HG03039 (cell line): ENCODE data around the gene ICAM4.
"Not testable (repeated sequence)": the region's sequence is repeated elsewhere in the genome, so short reads cannot be mapped to it uniquely, and the experiment has no call there.

ENCODE experiments used
- ATAC-seq: cut with Tn5 transposase; IDR thresholded peaks from one replicate; pipeline ENCODE4 v1.9.1; 2021; ENCODE audit warnings: mild to moderate bottlenecking, moderate library complexity; ENCODE audit not compliant: unreplicated experiment

ICAM4 gene

DNA sequence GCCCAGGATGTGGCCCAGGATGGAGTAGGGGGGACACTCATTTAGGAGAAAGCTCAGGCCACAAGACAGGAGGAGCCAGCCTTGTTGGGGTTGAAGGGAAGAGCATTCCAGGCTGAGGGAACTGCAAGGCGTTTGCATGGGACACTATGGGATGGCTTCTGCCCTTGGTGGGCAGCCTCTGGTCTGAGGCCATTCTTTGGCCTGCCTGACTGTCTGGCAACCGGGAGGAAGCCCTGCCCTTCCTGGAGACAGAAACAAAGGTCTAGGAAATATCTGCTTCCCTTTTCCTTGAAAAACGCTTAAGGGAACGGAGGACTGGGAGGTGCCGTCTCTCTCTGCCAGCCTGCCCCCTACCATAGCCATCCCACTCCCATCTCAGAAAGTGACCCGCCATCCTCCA, 18.7 kb upstream of the ICAM4 start:
- ATAC-seq, result no peak

DNA sequence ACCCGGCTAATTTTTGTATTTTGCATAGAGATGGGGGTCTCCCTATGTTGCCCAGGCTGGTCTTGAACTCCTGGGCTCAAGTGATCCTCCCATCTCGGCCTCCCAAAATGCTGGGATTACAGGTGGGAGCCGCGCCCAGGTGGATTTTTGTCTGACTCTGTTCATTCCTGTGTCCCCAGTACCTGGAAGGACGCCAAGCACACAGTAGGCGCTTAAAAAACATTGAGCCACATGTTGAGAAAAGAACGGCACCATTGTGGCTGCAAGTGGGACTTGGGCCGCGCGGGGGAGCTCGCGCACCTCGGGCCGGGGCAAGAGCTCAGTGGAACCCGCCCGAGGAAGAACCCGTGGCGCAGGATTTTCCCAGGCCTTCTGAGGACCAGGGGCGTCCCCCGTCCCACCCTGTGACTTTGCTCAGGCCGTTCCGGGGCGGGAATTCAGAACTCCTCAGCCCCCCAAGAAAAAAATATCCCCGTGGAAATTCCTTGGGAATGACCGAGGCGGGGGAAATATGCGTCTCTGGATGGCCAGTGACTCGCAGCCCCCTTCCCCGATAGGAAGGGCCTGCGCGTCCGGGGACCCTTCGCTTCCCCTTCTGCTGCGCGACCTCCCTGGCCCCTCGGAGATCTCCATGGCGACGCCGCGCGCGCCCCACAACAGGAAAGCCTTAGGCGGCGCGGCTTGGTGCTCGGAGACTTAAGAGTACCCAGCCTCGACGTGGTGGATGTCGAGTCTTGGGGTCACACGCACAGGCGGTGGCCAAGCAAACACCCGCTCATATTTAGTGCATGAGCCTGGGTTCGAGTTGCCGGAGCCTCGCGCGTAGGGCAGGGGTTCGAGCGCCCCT, 17.2 kb upstream of the ICAM4 start:
- ATAC-seq, result no peak

DNA sequence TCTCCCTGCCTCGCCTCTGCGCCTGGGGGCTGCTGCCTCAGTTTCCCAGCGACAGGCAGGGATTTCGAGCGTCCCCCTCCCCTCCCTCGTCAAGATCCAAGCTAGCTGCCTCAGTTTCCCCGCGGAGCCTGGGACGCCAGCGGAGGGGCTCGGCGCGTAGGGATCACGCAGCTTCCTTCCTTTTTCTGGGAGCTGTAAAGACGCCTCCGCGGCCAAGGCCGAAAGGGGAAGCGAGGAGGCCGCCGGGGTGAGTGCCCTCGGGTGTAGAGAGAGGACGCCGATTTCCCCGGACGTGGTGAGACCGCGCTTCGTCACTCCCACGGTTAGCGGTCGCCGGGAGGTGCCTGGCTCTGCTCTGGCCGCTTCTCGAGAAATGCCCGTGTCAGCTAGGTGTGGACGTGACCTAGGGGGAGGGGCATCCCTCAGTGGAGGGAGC, 16.6 kb upstream of the ICAM4 start:
- ATAC-seq, result no peak

DNA sequence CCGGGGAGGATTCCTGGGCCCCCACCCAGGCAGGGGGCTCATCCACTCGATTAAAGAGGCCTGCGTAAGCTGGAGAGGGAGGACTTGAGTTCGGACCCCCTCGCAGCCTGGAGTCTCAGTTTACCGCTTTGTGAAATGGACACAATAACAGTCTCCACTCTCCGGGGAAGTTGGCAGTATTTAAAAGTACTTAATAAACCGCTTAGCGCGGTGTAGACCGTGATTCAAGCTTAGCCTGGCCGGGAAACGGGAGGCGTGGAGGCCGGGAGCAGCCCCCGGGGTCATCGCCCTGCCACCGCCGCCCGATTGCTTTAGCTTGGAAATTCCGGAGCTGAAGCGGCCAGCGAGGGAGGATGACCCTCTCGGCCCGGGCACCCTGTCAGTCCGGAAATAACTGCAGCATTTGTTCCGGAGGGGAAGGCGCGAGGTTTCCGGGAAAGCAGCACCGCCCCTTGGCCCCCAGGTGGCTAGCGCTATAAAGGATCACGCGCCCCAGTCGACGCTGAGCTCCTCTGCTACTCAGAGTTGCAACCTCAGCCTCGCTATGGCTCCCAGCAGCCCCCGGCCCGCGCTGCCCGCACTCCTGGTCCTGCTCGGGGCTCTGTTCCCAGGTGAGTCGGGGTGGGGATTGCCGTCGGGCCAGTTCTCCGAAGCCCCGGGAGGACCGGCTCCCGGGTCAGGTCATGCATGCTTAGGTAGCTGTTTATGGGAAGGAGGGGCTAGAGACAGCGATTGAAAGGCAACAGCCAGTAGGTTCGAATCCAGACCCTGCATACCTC, 15.9 kb upstream of the ICAM4 start, which contains the start of gene ICAM1:
Gene ICAM1, plus strand, starts transcription at position 505 of the 779 bp plus-strand sequence. Its CDS starts 40 bp downstream, at position 545.
- peak; percentile 38 for ATAC-seq

DNA sequence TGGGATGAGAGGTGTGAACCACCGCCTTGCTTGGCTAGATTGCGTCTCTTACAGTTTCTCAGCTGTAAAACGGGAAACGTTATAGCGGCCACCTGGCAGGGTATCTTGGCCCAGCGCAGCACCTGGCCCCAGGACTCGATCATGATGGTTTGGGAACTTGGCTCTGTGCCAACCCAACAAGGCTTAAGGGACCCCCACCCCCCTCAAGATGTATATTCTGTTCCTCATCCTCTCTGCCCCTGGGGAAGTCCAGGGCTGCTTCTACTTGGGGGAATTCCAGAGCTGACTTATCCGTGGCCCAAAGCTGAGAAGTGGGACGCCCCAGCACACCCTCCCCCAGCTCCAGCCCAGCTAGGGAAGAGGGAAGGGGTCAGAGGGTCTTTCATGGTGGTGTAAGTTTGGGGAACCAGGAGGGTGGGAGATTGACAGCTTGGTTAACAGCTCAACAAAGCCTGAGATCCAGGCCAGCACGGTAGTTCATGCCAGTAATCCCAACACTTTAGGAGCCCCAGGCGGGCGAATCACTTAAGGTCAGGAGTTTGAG, 15.1 kb upstream of the ICAM4 start:
- ATAC-seq, result no peak

DNA sequence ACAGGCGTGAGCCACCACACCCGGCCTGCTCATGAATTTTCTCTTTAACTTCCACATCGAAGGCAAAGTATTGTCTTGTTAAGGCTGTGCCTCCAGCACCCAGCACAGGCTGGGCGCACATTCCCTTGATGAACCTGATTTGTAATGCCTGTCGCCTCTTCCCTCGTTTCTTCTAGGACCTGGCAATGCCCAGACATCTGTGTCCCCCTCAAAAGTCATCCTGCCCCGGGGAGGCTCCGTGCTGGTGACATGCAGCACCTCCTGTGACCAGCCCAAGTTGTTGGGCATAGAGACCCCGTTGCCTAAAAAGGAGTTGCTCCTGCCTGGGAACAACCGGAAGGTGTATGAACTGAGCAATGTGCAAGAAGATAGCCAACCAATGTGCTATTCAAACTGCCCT, 12.2 kb upstream of the ICAM4 start:
- no peak for ATAC-seq

DNA sequence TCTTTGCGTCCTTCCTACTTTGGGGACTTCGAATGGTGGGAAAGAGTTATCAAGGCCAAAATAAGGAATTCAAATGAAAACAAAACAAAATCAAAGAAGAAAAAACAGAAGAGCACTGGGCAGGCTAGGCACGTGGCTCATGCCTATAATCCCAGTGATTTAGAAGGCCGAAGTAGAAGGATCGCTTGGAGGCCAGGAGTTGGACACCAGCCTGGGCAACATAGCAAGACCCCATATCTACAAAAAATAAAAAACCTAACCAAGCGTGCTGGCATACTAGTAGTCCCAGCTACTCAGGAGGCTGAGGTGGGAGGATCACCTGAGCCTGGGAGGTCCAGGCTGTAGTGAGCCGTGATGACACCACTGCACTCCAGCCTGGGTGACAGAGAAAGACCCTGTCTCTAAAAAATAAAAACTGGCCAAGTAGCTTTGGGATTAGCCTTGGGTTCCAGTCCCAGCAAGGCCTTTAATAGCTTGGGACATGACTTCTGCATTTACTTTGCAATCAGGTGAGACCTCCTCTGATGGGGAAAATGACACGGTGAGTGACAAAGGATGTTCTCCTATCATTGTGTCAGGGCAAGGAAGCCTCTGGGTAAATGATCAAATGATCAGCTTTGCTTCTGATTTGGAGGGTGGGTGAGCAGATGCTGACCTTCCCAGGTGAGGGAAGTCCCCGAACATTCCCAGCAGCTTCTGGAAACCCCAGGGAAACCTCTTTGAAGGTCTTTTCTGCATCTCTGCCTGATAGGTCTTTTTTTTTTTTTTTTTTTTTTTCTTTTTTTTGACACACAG, 8.8 kb upstream of the ICAM4 start:
- no peak for ATAC-seq

DNA sequence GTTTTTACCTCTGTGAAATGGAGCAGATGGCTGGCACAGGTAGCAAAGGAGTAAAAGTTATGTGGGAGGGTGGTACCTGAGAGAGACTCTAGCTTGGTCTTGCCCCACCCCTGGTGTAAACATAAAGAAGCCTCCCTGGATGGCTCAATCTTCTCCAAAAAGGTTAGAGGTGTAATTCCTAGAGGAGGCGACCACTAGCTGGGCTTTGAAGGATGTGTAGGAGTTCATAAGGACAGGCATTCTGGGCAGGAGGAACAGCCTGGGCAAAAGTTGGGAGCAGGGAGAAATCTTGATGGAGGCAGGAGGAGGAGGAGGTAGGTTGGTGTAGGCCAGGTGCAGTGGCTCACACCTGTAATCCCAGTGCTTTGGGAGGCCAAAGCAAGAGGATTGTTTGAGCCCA, 7.8 kb upstream of the ICAM4 start:
- ATAC-seq, result no peak

DNA sequence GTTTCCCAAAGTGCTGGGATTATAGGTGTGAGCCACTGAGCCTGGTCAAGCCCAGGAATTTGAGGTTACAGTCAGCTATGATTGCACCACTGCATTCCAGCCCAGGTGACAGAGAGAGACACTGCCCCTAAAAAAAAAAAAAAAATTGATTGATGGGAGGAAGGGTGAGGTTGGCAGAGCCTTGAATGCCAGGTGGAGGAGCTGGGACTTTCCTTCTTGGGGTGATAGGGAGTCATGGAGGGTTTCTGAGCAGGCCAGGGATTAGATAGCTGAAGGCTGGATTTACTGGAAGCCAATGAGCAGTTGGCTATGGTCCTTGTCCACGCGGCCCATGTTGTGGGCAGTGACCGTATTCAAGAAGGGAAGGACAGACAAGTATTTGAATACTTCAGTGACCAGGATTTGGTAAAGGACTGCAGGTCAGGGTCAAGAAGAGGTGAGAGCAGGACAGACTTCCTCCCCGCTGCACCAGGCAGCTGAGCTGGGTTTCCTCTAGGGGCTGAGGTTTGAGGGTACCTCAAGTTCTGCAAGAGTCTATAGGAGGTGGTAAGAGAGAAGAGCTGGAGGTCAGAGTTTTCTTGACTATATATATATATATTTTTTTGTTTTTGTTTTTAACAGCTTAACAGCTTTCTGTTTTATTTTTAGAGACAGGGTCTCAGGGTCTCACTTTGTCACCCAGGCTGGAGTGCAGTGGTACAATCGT, 6.9 kb upstream of the ICAM4 start:
- no peak for ATAC-seq

DNA sequence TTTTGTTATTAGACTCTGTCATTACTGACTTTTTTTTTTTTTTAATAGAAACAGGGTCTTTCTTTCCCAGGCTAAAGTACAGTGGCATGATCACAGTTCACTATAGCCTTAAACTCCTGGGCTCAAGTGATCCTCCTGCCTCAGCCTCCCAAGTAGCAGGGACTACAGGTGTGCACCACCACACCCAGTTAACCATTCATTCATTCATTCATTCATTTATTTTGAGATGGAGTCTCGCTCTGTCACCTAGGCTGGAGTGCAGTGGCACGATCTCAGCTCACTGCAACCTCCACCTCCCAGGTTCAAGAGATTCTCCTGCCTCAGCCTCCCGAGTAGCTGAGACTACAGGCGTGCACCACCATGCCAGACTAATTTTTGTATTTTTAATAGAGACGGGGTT, 4.7 kb upstream of the ICAM4 start:
- ATAC-seq, result not testable (repeated sequence)

DNA sequence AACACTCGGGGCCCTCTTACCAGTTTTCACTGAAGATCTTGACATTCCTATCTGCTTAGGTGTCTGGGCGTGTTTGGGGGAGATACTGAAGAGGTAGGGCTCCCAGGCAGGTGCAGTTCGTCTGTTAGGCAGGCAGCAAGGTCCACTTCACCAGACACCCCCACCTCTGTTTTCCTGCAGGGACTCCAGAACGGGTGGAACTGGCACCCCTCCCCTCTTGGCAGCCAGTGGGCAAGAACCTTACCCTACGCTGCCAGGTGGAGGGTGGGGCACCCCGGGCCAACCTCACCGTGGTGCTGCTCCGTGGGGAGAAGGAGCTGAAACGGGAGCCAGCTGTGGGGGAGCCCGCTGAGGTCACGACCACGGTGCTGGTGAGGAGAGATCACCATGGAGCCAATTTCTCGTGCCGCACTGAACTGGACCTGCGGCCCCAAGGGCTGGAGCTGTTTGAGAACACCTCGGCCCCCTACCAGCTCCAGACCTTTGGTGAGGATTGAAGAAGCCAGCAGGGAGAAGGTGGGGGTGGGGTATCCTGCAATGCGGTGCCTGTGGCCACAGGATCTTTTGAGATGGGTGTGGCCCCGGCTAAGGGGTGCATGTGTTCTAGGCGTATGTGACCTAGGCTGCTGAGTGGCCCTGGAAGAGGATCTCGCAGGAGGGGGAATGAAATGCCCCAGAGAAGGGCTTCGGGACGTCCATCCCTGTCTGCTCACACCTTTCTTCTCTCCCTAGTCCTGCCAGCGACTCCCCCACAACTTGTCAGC, 3.3 kb upstream of the ICAM4 start:
- ATAC-seq, result no peak

DNA sequence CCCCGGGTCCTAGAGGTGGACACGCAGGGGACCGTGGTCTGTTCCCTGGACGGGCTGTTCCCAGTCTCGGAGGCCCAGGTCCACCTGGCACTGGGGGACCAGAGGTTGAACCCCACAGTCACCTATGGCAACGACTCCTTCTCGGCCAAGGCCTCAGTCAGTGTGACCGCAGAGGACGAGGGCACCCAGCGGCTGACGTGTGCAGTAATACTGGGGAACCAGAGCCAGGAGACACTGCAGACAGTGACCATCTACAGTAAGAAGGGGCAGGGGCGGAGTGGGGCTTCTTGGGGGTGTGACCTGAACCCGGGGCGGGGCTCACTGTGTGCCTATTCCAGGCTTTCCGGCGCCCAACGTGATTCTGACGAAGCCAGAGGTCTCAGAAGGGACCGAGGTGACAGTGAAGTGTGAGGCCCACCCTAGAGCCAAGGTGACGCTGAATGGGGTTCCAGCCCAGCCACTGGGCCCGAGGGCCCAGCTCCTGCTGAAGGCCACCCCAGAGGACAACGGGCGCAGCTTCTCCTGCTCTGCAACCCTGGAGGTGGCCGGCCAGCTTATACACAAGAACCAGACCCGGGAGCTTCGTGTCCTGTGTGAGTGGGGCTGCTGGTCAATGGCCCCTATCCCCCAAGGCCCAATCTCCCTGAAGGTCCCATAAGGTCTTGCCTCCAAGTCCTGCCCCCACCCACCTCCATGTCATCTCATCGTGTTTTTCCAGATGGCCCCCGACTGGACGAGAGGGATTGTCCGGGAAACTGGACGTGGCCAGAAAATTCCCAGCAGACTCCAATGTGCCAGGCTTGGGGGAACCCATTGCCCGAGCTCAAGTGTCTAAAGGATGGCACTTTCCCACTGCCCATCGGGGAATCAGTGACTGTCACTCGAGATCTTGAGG, 2.4 kb upstream of the ICAM4 start:
- no peak for ATAC-seq

DNA sequence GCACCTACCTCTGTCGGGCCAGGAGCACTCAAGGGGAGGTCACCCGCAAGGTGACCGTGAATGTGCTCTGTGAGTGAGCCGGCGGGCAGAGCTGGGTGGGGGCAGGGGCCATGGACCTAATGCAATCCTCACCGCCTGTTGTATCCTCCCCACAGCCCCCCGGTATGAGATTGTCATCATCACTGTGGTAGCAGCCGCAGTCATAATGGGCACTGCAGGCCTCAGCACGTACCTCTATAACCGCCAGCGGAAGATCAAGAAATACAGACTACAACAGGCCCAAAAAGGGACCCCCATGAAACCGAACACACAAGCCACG, 1.8 kb upstream of the ICAM4 start:
- no peak for ATAC-seq

DNA sequence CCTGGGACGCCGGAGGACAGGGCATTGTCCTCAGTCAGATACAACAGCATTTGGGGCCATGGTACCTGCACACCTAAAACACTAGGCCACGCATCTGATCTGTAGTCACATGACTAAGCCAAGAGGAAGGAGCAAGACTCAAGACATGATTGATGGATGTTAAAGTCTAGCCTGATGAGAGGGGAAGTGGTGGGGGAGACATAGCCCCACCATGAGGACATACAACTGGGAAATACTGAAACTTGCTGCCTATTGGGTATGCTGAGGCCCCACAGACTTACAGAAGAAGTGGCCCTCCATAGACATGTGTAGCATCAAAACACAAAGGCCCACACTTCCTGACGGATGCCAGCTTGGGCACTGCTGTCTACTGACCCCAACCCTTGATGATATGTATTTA, 1.4 kb upstream of the ICAM4 start:
- ATAC-seq, result no peak

DNA sequence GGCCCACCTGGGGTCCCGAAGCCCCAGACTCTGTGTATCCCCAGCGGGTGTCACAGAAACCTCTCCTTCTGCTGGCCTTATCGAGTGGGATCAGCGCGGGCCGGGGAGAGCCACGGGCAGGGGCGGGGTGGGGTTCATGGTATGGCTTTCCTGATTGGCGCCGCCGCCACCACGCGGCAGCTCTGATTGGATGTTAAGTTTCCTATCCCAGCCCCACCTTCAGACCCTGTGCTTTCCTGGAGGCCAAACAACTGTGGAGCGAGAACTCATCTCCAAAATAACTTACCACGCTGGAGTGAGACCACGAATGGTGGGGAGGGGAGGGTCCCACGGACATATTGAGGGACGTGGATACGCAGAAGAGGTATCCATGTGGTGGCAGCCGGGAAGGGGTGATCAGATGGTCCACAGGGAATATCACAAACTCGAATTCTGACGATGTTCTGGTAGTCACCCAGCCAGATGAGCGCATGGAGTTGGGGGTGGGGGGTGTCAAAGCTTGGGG, 2.0 kb downstream of the ICAM4 start:
- ATAC-seq, result no peak

DNA sequence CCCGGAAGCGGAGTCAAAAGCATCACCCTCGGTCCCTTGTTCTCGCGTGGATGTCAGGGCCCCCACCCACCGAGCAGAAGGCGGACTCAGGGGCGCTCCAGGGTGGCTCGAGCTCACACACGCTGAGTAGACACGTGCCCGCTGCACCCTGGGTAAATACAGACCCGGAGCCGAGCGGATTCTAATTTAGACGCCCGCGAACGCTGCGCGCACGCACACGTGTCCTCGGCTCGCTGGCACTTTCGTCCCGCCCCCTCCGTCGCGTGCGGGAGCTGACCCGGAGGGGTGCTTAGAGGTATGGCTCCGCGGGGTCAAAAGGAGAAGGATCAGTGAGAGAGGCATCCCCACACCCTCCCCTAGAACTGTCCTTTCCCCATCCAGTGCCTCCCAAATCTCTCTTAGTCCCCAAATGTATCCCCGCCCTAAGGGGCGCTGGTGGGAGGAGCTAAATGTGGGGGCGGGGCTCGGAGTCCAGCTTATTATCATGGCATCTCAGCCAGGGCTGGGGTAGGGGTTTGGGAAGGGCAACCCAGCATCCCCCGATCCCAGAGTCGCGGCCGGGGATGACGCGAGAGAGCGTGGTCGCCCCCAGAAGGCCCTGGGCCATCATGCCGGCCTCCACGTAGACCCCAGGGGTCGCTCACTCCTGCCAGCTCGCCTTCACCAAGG, 2.5 kb downstream of the ICAM4 start:
- no peak for ATAC-seq

DNA sequence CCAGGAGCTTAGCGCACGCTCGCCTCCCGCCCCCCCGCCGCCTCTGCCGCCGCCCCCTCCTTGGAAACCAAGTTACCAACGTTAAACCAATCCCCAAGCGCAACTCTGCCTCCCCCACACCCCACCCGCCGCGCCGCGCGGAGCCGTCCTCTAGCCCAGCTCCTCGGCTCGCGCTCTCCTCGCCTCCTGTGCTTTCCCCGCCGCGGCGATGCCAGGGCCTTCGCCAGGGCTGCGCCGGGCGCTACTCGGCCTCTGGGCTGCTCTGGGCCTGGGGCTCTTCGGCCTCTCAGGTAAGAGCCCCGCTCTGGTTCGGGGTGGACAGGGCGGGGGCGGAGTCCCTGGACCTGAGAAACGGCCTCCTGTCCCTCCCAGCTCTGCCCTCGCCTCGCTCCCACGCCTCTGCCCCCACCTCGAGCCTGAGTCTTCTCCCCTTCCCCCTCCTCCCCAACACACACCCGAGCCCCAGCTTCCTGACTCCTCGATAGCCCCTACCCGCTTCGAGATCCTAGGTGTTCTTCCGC, 3.1 kb downstream of the ICAM4 start, which contains the start of gene ICAM5:
Gene ICAM5, plus strand, starts transcription at position 117 of the 521 bp plus-strand sequence. Its CDS starts 92 bp downstream, at position 209.
- no peak for ATAC-seq
